H9 (cell line): ENCODE data around the gene GXYLT2. TPM values are rescaled to one million over a fixed set of nuclear protein-coding genes. Genes with fewer than 3 reads are reported as not detected.

Experiments
- DNase-seq: peaks from one replicate; pipeline ENCODE4 v3.0.0-alpha.2; 2017
- H2AFZ ChIP-seq: one replicate; pipeline ENCODE4 v1.6.1; 2013; ENCODE audit warnings: mild to moderate bottlenecking, low read length, control low read depth, moderate library complexity
- H2AK5ac ChIP-seq: 2 replicates; pipeline ENCODE4 v1.6.1; 2013; ENCODE audit warnings: low read length, control low read depth, mixed read lengths; ENCODE audit not compliant: insufficient read length
- H2BK120ac ChIP-seq: one replicate; pipeline ENCODE4 v1.6.1; 2013; ENCODE audit warnings: low read depth, mild to moderate bottlenecking, low read length, control low read depth, inconsistent platforms; ENCODE audit not compliant: poor library complexity, severe bottlenecking
- H2BK12ac ChIP-seq: 2 replicates; pipeline ENCODE4 v1.6.1; 2013; ENCODE audit warnings: low read length, control low read depth, mixed read lengths, low read depth; ENCODE audit not compliant: insufficient read length
- H2BK15ac ChIP-seq: 2 replicates; pipeline ENCODE4 v1.6.1; 2013; ENCODE audit warnings: low read depth, low read length, control low read depth
- H2BK20ac ChIP-seq: one replicate; pipeline ENCODE4 v1.6.1; 2013; ENCODE audit warnings: low read depth, mild to moderate bottlenecking, low read length, control low read depth, inconsistent platforms; ENCODE audit not compliant: poor library complexity, severe bottlenecking
- H2BK5ac ChIP-seq: 2 replicates; pipeline ENCODE4 v1.6.1; 2013; ENCODE audit warnings: low read length, control low read depth, mixed read lengths; ENCODE audit not compliant: insufficient read length
- H3K14ac ChIP-seq: 2 replicates; pipeline ENCODE4 v1.6.1; 2013; ENCODE audit warnings: low read length, control low read depth; ENCODE audit not compliant: insufficient read depth
- H3K18ac ChIP-seq: 2 replicates; pipeline ENCODE4 v1.6.1; 2013; ENCODE audit warnings: low read depth, mild to moderate bottlenecking, mixed read lengths, low read length, control low read depth; ENCODE audit not compliant: insufficient read length
- H3K23ac ChIP-seq: 2 replicates; pipeline ENCODE4 v1.6.1; 2013; ENCODE audit warnings: low read length, control low read depth, mixed read lengths, low read depth; ENCODE audit not compliant: insufficient read length
- H3K23me2 ChIP-seq: 2 replicates; pipeline ENCODE4 v1.6.1; 2013; ENCODE audit warnings: low read depth, mild to moderate bottlenecking, mixed read lengths, low read length, control low read depth; ENCODE audit not compliant: insufficient read length, poor library complexity, severe bottlenecking
- H3K27ac ChIP-seq: 2 replicates; pipeline ENCODE4 v1.5.1; 2013; ENCODE audit warnings: low read length, control low read depth, mixed read lengths, low read depth; ENCODE audit not compliant: insufficient read length
- H3K27me3 ChIP-seq: 2 replicates; pipeline ENCODE4 v1.6.1; 2013; ENCODE audit warnings: low read length, control low read depth, inconsistent platforms; ENCODE audit not compliant: insufficient read depth
- H3K4ac ChIP-seq: 2 replicates; pipeline ENCODE4 v1.6.1; 2013; ENCODE audit warnings: low read depth, mild to moderate bottlenecking, control low read depth, inconsistent platforms, low read length, moderate library complexity
- H3K4me1 ChIP-seq: 2 replicates; pipeline ENCODE4 v1.6.1; 2013; ENCODE audit warnings: low read length, control low read depth, inconsistent platforms; ENCODE audit not compliant: insufficient read depth
- H3K4me2 ChIP-seq: 2 replicates; pipeline ENCODE4 v1.6.1; 2013; ENCODE audit warnings: low read length, control low read depth, mixed read lengths; ENCODE audit not compliant: insufficient read length, insufficient read depth
- H3K56ac ChIP-seq: 2 replicates; pipeline ENCODE4 v1.6.1; 2013; ENCODE audit warnings: low read depth, mild to moderate bottlenecking, mixed read lengths, low read length, control low read depth; ENCODE audit not compliant: insufficient read length
- H3K79me1 ChIP-seq: 2 replicates; pipeline ENCODE4 v1.6.1; 2013; ENCODE audit warnings: low read depth, mild to moderate bottlenecking, moderate library complexity, low read length, control low read depth, inconsistent platforms; ENCODE audit not compliant: insufficient read depth, poor library complexity, severe bottlenecking
- H3K79me2 ChIP-seq: 2 replicates; pipeline ENCODE4 v1.6.1; 2013; ENCODE audit warnings: low read length, control low read depth, inconsistent platforms; ENCODE audit not compliant: insufficient read depth
- H3K9ac ChIP-seq: 2 replicates; pipeline ENCODE4 v1.6.1; 2013; ENCODE audit warnings: low read length, control low read depth, mixed read lengths; ENCODE audit not compliant: insufficient read length; ENCODE audit errors: extremely low read depth
- H3K9me3 ChIP-seq: one replicate; pipeline ENCODE4 v1.6.1; 2013; ENCODE audit warnings: low read depth, low read length, inconsistent platforms; ENCODE audit not compliant: control insufficient read depth
- H3T11ph ChIP-seq: one replicate; pipeline ENCODE4 v1.6.1; 2013; ENCODE audit warnings: mild to moderate bottlenecking, low read length, control low read depth, inconsistent platforms
- H4K20me1 ChIP-seq: one replicate; pipeline ENCODE4 v1.6.1; 2013; ENCODE audit not compliant: control insufficient read depth, insufficient read length, insufficient read depth
- H4K5ac ChIP-seq: 2 replicates; pipeline ENCODE4 v1.6.1; 2013; ENCODE audit warnings: low read depth, mild to moderate bottlenecking, mixed read lengths, low read length, control low read depth; ENCODE audit not compliant: insufficient read length
- H4K8ac ChIP-seq: replicated peaks from 2 replicates; pipeline ENCODE4 v1.6.1; 2013; ENCODE audit warnings: low read length, control low read depth, mixed read lengths, low read depth; ENCODE audit not compliant: insufficient read length
- H4K91ac ChIP-seq: 2 replicates; pipeline ENCODE4 v1.6.1; 2013; ENCODE audit warnings: low read depth, mild to moderate bottlenecking, moderate library complexity, mixed read lengths, low read length, control low read depth; ENCODE audit not compliant: insufficient read length
- H3K27ac Mint-ChIP-seq, 3 experiments: 2 replicates in 2 of 3; 3 replicates in 1 of 3; pipeline ENCODE4 v1.8.0; 2020 to 2021; ENCODE audit warnings: mixed read lengths in 3 of 3, mild to moderate bottlenecking in 1 of 3, moderate library complexity in 1 of 3
- H3K27me3 Mint-ChIP-seq: 2 replicates; pipeline ENCODE4 v1.8.0; 2021; ENCODE audit warnings: low read depth, mild to moderate bottlenecking, moderate library complexity, mixed read lengths
- H3K36me3 Mint-ChIP-seq, 3 experiments: 2 replicates in 2 of 3; 3 replicates in 1 of 3; pipeline ENCODE4 v1.8.0; 2020 to 2021; ENCODE audit warnings: low read depth in 3 of 3, mixed read lengths in 3 of 3; ENCODE audit not compliant: insufficient read depth in 1 of 3
- H3K4me1 Mint-ChIP-seq, 2 experiments: 2 replicates each; pipeline ENCODE4 v1.8.0; 2020; ENCODE audit warnings: mixed read lengths in 2 of 2
- H3K4me3 Mint-ChIP-seq, 2 experiments: 2 replicates in 1 of 2; 3 replicates in 1 of 2; pipeline ENCODE4 v1.8.0; 2020 to 2021; ENCODE audit warnings: mild to moderate bottlenecking in 2 of 2, mixed read lengths in 2 of 2, moderate library complexity in 1 of 2
- H3K9me3 Mint-ChIP-seq, 2 experiments: 2 replicates in 1 of 2; 3 replicates in 1 of 2; pipeline ENCODE4 v1.8.0; 2020; ENCODE audit warnings: mild to moderate bottlenecking in 2 of 2, mixed read lengths in 2 of 2, moderate library complexity in 1 of 2
- CTCF ChIP-seq: fragments of 200-600 bp; sonication (generic); conservative IDR thresholded peaks from 3 replicates; pipeline ENCODE4 v1.8.0; 2021; ENCODE audit warnings: antibody characterized with exemption, mild to moderate bottlenecking
- WGBS: extraction: QIAGEN DNeasy Blood & Tissue Kit; methylation state at CpG from one replicate; pipeline ENCODE4 v1.1.7; 2013; ENCODE audit warnings: missing lambda C conversion rate, low lambda C conversion rate, mixed read lengths; ENCODE audit not compliant: insufficient read length; ENCODE audit errors: extremely low coverage; 5-methylcytosine and 5-hydroxymethylcytosine counted together
- total RNA-seq: library from RNA; stranded (reverse); gene quantifications from 2 replicates; pipeline ENCODE4 v1.2.1, GENCODE V29; 2021

The GXYLT2 gene
- total RNA-seq, 1 experiment from 2014 or later, result 2.0 TPM

GRCh38 chr3:72976281-72976741 lies 88.5 kb downstream of the GXYLT2 start:
- H3K4me1 Mint-ChIP-seq, result peaks cover 14 to 17% of the 10 kb centered on the region in 2 experiments
- Histone ChIP-seq H3K9me3 (no peaks in the 10 kb centered on the region), H2BK5ac (no peak overlapping the region), H2BK20ac (no peak overlapping the region), H2BK120ac (no peak overlapping the region), H3K18ac (no peak overlapping the region), H2AFZ (no peak overlapping the region), H2AK5ac (no peak overlapping the region), H3K79me2 (no peaks in the 10 kb centered on the region), H3T11ph (no peak overlapping the region), H4K8ac (no peak overlapping the region), H3K14ac (no peak overlapping the region), H3K23ac (no peak overlapping the region), H3K56ac (no peak overlapping the region), H3K4me1 (no peaks in the 10 kb centered on the region; the same call in 1 of the 2 replicates), H4K20me1 (no peaks in the 10 kb centered on the region), H3K23me2 (no peaks in the 10 kb centered on the region), H3K27ac (no peak overlapping the region), H3K4me2 (no peak overlapping the region), H4K91ac (no peak overlapping the region), H3K27me3 (no peaks in the 10 kb centered on the region), H3K4ac (no peak overlapping the region), H3K79me1 (no peaks in the 10 kb centered on the region), H3K9ac (no peak overlapping the region), H4K5ac (no peak overlapping the region), H2BK15ac (no peak overlapping the region), H2BK12ac (no peak overlapping the region)
- TF ChIP-seq CTCF, result no peak
- no peaks in the 10 kb centered on the region for H3K27me3 Mint-ChIP-seq
- H3K36me3 Mint-ChIP-seq, result peaks cover 0 to 2% (median 0%) of the 10 kb centered on the region in 3 experiments; a peak in 1 of 7 replicates
- no CpG with 5 or more reads among the region's 1 CpG for whole genome bisulfite sequencing
- DNase-seq, result no peak
- H3K27ac Mint-ChIP-seq, result no peak overlapping the region; a peak in 1 of 7 replicates
- H3K9me3 Mint-ChIP-seq, result no peaks in the 10 kb centered on the region; a peak in 1 of 5 replicates
- H3K4me3 Mint-ChIP-seq, result no peak overlapping the region
